ENCODE data around the gene ATXN10. TPM values are rescaled to one million over a fixed set of nuclear protein-coding genes. Genes with fewer than 3 reads are reported as not detected.

ATXN10 gene
- total RNA-seq, 1 donor from 2014 or later: 106 TPM

DNA sequence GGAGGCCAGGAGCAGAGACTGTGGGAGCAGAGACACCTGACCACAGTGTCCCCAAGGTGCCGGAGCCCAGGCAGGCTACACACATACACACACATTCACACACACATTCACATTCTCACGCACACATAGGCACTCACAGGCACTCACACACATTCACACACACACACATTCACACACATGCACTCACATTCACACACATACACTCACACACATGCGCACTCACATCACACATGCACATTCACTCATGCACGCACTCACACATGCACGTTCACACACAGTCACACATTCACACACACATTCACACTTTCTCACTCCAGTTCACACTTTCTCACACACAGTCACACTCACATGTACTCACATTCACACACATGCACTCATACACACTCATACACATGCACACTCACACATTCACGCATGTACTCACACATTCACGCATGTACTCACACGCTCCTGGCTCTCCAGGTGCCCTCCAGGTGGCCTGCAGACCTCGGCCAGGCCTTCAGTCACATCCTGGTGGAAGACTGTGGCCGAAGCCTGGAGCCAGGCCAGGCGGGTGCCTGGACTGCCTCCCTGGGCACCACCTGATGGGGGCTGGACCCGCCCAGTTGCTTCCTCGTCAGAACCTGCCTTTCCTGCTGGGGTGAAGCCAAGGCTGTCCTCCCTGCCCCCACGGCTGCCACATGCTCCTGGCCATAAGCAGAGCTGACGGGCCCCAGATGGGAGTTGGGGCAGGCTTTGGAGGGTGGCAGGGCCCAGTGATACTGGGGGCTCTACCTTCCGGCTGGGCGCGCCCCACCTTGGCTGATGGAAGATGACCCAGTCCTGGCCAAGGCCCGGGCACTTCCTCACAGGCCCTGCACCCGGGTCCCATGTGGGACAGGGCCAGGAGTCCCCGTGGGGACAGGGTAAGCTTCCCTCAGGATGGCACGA is 215.8 kb downstream of the ATXN10 start:
- Histone ChIP-seq H3K4me1 (no peaks in the 10 kb centered on the region), H3K27ac (no peak overlapping the region), H3K36me3 (no peaks in the 10 kb centered on the region), H3K9me3 (no peaks in the 10 kb centered on the region), H3K4me3 (no peak overlapping the region), H3K27me3 (ENCODE audit: low read depth) (peaks cover 52% of the 10 kb centered on the region)
- DNase-seq (peak; percentile 79), ATAC-seq (peak; percentile 50 to 66)
- intact Hi-C loops (cut with DNase I): no loop called here
- TF ChIP-seq, protein P1, sequence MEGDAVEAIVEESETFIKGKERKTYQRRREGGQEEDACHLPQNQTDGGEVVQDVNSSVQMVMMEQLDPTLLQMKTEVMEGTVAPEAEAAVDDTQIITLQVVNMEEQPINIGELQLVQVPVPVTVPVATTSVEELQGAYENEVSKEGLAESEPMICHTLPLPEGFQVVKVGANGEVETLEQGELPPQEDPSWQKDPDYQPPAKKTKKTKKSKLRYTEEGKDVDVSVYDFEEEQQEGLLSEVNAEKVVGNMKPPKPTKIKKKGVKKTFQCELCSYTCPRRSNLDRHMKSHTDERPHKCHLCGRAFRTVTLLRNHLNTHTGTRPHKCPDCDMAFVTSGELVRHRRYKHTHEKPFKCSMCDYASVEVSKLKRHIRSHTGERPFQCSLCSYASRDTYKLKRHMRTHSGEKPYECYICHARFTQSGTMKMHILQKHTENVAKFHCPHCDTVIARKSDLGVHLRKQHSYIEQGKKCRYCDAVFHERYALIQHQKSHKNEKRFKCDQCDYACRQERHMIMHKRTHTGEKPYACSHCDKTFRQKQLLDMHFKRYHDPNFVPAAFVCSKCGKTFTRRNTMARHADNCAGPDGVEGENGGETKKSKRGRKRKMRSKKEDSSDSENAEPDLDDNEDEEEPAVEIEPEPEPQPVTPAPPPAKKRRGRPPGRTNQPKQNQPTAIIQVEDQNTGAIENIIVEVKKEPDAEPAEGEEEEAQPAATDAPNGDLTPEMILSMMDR (IDR thresholded peaks at IDR 0.05): no peak

- intact Hi-C loops (cut with DNase I): no loop called here
- TF ChIP-seq, protein P1 (IDR thresholded peaks at IDR 0.05): no peak
- Histone ChIP-seq H3K9me3 (no peaks in the 10 kb centered on the region), H3K27me3 (ENCODE audit: low read depth) (peaks cover 52% of the 10 kb centered on the region), H3K4me1 (no peaks in the 10 kb centered on the region), H3K36me3 (no peaks in the 10 kb centered on the region), H3K4me3 (no peak overlapping the region), H3K27ac (no peak overlapping the region)
- ATAC-seq (no peak), DNase-seq (peak; percentile 34)
These were observed 216.8 kb downstream of the ATXN10 start for GRCh38 chr22:45888221-45889092.

DNA sequence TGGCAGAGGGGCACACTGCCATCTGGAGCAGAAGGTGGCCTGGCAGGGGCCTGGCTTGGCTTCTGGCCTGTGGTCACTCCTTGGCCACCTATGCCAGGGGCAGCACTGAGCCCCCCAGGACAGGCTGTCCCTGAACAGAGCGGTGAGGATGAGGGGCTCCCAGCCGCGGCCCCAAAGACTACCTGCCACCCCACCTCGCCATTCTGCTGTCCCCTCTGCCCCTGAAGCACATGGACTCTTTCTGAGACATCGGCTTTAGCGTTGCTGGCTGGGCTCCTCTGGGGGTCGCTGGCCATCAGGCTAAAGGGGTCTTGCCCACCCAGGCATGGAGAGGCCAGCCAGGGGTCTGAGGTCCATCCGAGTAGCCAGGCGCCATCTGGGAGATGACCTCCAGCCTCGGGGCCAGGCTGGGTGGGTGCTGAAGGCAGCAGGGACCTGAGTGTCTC is 217.5 kb downstream of the ATXN10 start:
- no peak for DNase-seq

DNA sequence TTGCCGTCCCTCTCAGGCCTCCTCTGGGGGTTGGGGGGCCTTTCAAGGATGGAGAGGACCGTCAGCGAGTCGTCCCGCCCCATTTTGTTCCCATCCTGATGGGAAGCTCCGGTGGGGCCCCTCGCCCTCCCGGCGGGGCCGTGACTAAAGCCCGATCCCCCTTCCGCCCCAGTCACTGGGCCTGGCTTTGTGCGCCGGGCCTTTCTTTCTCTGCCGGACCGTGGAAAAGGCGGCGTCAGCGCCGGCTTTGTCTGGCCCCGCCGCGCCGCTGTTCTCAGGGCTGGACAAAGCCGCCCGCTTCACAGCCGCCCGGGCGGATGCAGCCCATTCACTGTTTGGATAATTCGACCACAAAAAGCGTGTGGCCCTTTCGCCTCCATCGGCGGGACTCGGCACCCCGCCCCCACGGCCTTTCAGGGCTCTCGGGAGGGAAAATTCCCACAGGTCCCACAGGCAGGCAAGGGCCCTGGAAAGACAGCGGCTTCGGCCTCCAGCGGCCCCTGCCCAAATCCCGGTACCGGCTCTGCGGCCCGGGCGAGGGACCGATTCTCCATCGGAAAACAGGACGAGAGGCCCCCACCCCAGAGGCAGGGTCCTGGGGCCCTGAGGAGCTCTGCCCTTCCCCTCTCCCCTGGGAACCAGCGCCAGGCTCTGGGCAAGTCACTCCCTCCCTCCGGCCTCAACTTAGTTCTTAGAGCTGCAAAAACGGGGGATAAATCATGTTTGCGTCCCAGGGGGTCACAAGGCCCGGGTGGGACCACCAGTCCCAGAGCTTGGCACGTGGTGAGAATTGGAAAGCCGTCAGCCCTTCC is 218.1 kb downstream of the ATXN10 start:
- Histone ChIP-seq H3K27me3 (ENCODE audit: low read depth) (peaks cover 45% of the 10 kb centered on the region), H3K27ac (no peak overlapping the region), H3K4me3 (no peak overlapping the region), H3K4me1 (no peaks in the 10 kb centered on the region), H3K9me3 (no peaks in the 10 kb centered on the region), H3K36me3 (no peaks in the 10 kb centered on the region)
- TF ChIP-seq, protein P1 (IDR thresholded peaks at IDR 0.05): no peak
- intact Hi-C loops (cut with DNase I): no loop called here
- ATAC-seq (no peak), DNase-seq (peak; percentile 37)

More for the DNA sequence above, 217.5 kb downstream of the ATXN10 start:
- no peak for ATAC-seq
- intact Hi-C loops (cut with DNase I): no loop called here
- no peaks in the 10 kb centered on the region for H3K4me1 ChIP-seq
- H3K27me3 ChIP-seq (ENCODE audit: low read depth): peaks cover 48% of the 10 kb centered on the region
- TF ChIP-seq, protein P1 (IDR thresholded peaks at IDR 0.05): no peak
- H3K9me3 ChIP-seq: no peaks in the 10 kb centered on the region
- H3K4me3 ChIP-seq: no peak overlapping the region
- H3K36me3 ChIP-seq: no peaks in the 10 kb centered on the region
- no peak overlapping the region for H3K27ac ChIP-seq

- no peak for DNase-seq
These were observed 218.7 kb downstream of the ATXN10 start for GRCh38 chr22:45890351-45890635.

More at GRCh38 chr22:45890351-45890635, 218.7 kb downstream of the ATXN10 start:
- Histone ChIP-seq H3K4me1 (no peaks in the 10 kb centered on the region), H3K27ac (no peak overlapping the region), H3K27me3 (ENCODE audit: low read depth) (peaks cover 41% of the 10 kb centered on the region), H3K36me3 (no peaks in the 10 kb centered on the region), H3K9me3 (no peaks in the 10 kb centered on the region), H3K4me3 (no peak overlapping the region)
- TF ChIP-seq, protein P1 (IDR thresholded peaks at IDR 0.05): no peak
- no peak for ATAC-seq
- intact Hi-C loops (cut with DNase I): no loop called here

Measured in lower lobe of right lung (tissue), 2 donors.